OCI-LY7 (cell line): Measurements from ENCODE around the gene CCNL1. TPM values are rescaled to one million over a fixed set of nuclear protein-coding genes. Genes with fewer than 3 reads are reported as not detected.

Experiments
- BruUV-seq: library from RNA; stranded (reverse); fragments of 400-500 nt; replicated peaks from 2 replicates; lab custom pipeline; 2021; lab: Mats Ljungman, UMichigan
- CTCF ChIA-PET: fragments of 300-600 bp; sonication (Branson Sonifier 250); formaldehyde crosslinking; loops from one replicate; lab custom pipeline; 2022; ENCODE audit warnings: antibody characterized with exemption; ENCODE audit not compliant: unreplicated experiment; lab: Charles Lee
- POLR2A ChIA-PET: fragments of 300-600 bp; sonication (Branson Sonifier 250); formaldehyde crosslinking; loops from one replicate; lab custom pipeline; 2022; ENCODE audit warnings: antibody characterized with exemption; lab: Charles Lee
- DNase-seq: peaks from one replicate; pipeline ENCODE4 v3.0.0-alpha.2; 2015; ENCODE audit warnings: low spot score
- H2AFZ ChIP-seq: fragments of 200-600 bp; sonication (generic), shearing (Covaris generic); 2 replicates; pipeline ENCODE4 v1.6.1; 2014; ENCODE audit warnings: mild to moderate bottlenecking, antibody characterized with exemption, low read length, moderate library complexity
- H3K27ac ChIP-seq: fragments of 200-600 bp; sonication (generic); 2 replicates; pipeline ENCODE4 v1.5.1; 2014; ENCODE audit warnings: mixed run types, low read depth, mild to moderate bottlenecking, moderate library complexity, low read length, inconsistent platforms; ENCODE audit not compliant: poor library complexity, severe bottlenecking
- H3K36me3 ChIP-seq: fragments of 200-600 bp; sonication (generic); 2 replicates; pipeline ENCODE4 v1.6.1; 2014; ENCODE audit warnings: mild to moderate bottlenecking, antibody characterized with exemption, low read length, moderate library complexity, mixed read lengths; ENCODE audit not compliant: insufficient read depth
- H3K4me1 ChIP-seq: fragments of 200-600 bp; sonication (generic); 2 replicates; pipeline ENCODE4 v1.5.1; 2014; ENCODE audit warnings: mild to moderate bottlenecking, low read length; ENCODE audit not compliant: insufficient read depth, poor library complexity, severe bottlenecking
- H3K4me2 ChIP-seq: fragments of 200-600 bp; sonication (generic); 2 replicates; pipeline ENCODE4 v1.6.1; 2014; ENCODE audit warnings: mild to moderate bottlenecking, low read length
- H3K4me3 ChIP-seq: fragments of 200-600 bp; sonication (generic); 2 replicates; pipeline ENCODE4 v1.5.1; 2014; ENCODE audit warnings: mild to moderate bottlenecking, low read depth, low read length; ENCODE audit not compliant: poor library complexity, severe bottlenecking
- H3K79me2 ChIP-seq: fragments of 200-600 bp; sonication (generic); 2 replicates; pipeline ENCODE4 v1.6.1; 2016; ENCODE audit warnings: low read depth, mild to moderate bottlenecking, low read length, moderate library complexity, mixed read lengths; ENCODE audit not compliant: insufficient read depth
- H3K9me2 ChIP-seq: fragments of 200-600 bp; sonication (generic); 2 replicates; pipeline ENCODE4 v1.6.1; 2016; ENCODE audit warnings: mild to moderate bottlenecking, low read length, mixed read lengths; ENCODE audit not compliant: insufficient read depth
- H3K9me3 ChIP-seq: fragments of 200-600 bp; sonication (generic); 2 replicates; pipeline ENCODE4 v1.6.1; 2014; ENCODE audit warnings: mild to moderate bottlenecking, mixed run types, low read length, mixed read lengths
- H4K20me1 ChIP-seq: fragments of 200-600 bp; sonication (generic); 2 replicates; pipeline ENCODE4 v1.6.1; 2014; ENCODE audit warnings: mild to moderate bottlenecking, antibody characterized with exemption, low read length, moderate library complexity, mixed read lengths; ENCODE audit not compliant: insufficient read depth
- CTCF ChIP-seq: fragments of 200-600 bp; sonication (generic); conservative IDR thresholded peaks from 2 replicates; pipeline ENCODE4 v1.5.1; 2014; ENCODE audit warnings: mild to moderate bottlenecking, antibody characterized with exemption, low read length, moderate library complexity, mixed read lengths
- EZH2phosphoT487 ChIP-seq: fragments of 200-600 bp; sonication (generic); IDR thresholded peaks from 2 replicates; pipeline ENCODE4 v1.6.1; 2018; ENCODE audit warnings: low read depth, borderline replicate concordance, mild to moderate bottlenecking, mixed run types, antibody characterized with exemption, low read length, moderate library complexity, mixed read lengths
- intact Hi-C: fragments of 100-400 bp; cut with micrococcal nuclease; formaldehyde crosslinking; loops from one replicate; pipeline ENCODE4 v1.10.0; 2022; ENCODE audit not compliant: unreplicated experiment
- total RNA-seq, 2 experiments: library from RNA; depleted of rRNA in 1 of 2; stranded (reverse); fragments of >200 nt in 1 of 2; shearing (Covaris generic) in 1 of 2; gene quantifications; 2 replicates each; pipeline ENCODE4 v1.2.3, GENCODE V29; 2014 to 2022

CCNL1 gene
- total RNA-seq, 2 experiments from 2014 or later: 158 to 280 TPM

GRCh38 chr3:157204431-157204830 is 44.5 kb upstream of the CCNL1 start:
- CTCF ChIA-PET: no interaction called here
- intact Hi-C loops: loop anchor here (10.0 kb wide), 1 partner anchor 1050 kb away; no protein-coding TSS in a partner anchor
- POLR2A ChIA-PET: interaction anchor here (1.1 kb wide), 1 partner anchor 89 kb away, joined by 3 read pairs; no protein-coding TSS in a partner anchor

GRCh38 chr3:157201648-157202278 is 41.8 kb upstream of the CCNL1 start:
- ChIA-PET POLR2A (interaction anchor here (1.3 to 1.4 kb wide), 2 partner anchors 25 to 41 kb away, joined by 3 to 4 read pairs; no protein-coding TSS in a partner anchor), CTCF (no interaction called here)
- H3K9me3 ChIP-seq: no peaks in the 10 kb centered on the region
- intact Hi-C loops: loop anchor here (10.0 kb wide), 1 partner anchor 1047 kb away; no protein-coding TSS in a partner anchor
- no peaks in the 10 kb centered on the region for H3K4me1 ChIP-seq
- no peaks in the 10 kb centered on the region for H3K79me2 ChIP-seq
- H4K20me1 ChIP-seq: no peaks in the 10 kb centered on the region
- TF ChIP-seq CTCF (peak; percentile 83), EZH2phosphoT487 (no peak)
- no peaks in the 10 kb centered on the region for H3K36me3 ChIP-seq
- no peak overlapping the region for H3K27ac ChIP-seq
- no peak overlapping the region for H2AFZ ChIP-seq
- no peak overlapping the region for H3K4me3 ChIP-seq
- BruUV-seq: no TSS peak
- DNase-seq: peak; percentile 60
- H3K9me2 ChIP-seq: no peaks in the 10 kb centered on the region
- H3K4me2 ChIP-seq: no peak overlapping the region

More at GRCh38 chr3:157204431-157204830, 44.5 kb upstream of the CCNL1 start:
- TF ChIP-seq EZH2phosphoT487 (no peak), CTCF (peak; percentile 66)
- Histone ChIP-seq H3K4me3 (no peak overlapping the region), H3K79me2 (no peaks in the 10 kb centered on the region), H3K27ac (no peak overlapping the region), H3K4me1 (no peaks in the 10 kb centered on the region), H3K4me2 (no peak overlapping the region), H3K9me2 (no peaks in the 10 kb centered on the region), H3K9me3 (no peaks in the 10 kb centered on the region), H4K20me1 (no peaks in the 10 kb centered on the region), H3K36me3 (no peaks in the 10 kb centered on the region), H2AFZ (no peak overlapping the region)
- no TSS peak for BruUV-seq
- DNase-seq: no peak

GRCh38 chr3:157199841-157200240 is 39.9 kb upstream of the CCNL1 start:
- no peak overlapping the region for H3K27ac ChIP-seq
- H3K4me3 ChIP-seq: no peak overlapping the region
- no peaks in the 10 kb centered on the region for H3K9me2 ChIP-seq
- H2AFZ ChIP-seq: no peak overlapping the region
- H3K9me3 ChIP-seq: no peaks in the 10 kb centered on the region
- no peaks in the 10 kb centered on the region for H3K4me1 ChIP-seq
- H3K79me2 ChIP-seq: no peaks in the 10 kb centered on the region
- CTCF ChIA-PET: no interaction called here
- intact Hi-C loops: loop anchor here (10.0 kb wide), 1 partner anchor 1045 kb away; no protein-coding TSS in a partner anchor
- no peak overlapping the region for H3K4me2 ChIP-seq
- POLR2A ChIA-PET: no interaction called here
- no peak for DNase-seq
- no peaks in the 10 kb centered on the region for H3K36me3 ChIP-seq
- BruUV-seq: no TSS peak
- TF ChIP-seq EZH2phosphoT487: no peak
- TF ChIP-seq CTCF: no peak
- no peaks in the 10 kb centered on the region for H4K20me1 ChIP-seq
